Uterus (tissue), 2 donors: ENCODE measurements around the gene ATPAF1.

ENCODE experiments used
- POLR2A ChIP-seq, 2 donors: fragments of 450-650 bp; IDR thresholded peaks; one replicate each; pipeline ENCODE4 v1.6.1; 2016; ENCODE audit warnings: antibody characterized with exemption in 2 of 2, mild to moderate bottlenecking in 1 of 2, moderate library complexity in 1 of 2
- TF ChIP-seq, protein P1 (sequence below), 4 experiments: fragments of 200-600 bp in 2 of 4; fragments of 450-650 bp in 2 of 4; sonication (generic) in 2 of 4; IDR thresholded peaks; one replicate each; pipeline ENCODE4 v1.5.1; 2016 to 2019; ENCODE audit warnings: antibody characterized with exemption in 4 of 4, mild to moderate bottlenecking in 2 of 4, moderate library complexity in 1 of 4

DNA sequence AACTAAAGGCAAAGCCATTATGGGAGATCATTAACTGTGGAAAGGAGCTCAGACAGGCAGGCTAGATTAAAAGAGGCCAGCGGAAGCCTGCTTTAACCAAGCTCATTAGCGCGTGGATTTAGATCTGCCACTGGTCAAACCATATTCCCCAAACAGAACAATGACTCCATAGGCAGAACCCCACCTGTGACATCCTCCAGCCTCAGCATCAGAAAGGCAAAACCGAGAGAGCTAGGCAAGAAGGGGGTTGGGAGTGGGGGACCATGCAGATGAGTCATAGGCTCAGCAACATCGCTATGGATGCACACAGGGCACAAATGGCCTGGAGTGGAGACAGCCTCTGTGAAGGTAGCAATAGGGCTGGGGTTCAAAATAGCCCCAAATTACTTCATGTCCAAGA lies 84.7 kb downstream of the ATPAF1 start:
- TF ChIP-seq, protein P1, sequence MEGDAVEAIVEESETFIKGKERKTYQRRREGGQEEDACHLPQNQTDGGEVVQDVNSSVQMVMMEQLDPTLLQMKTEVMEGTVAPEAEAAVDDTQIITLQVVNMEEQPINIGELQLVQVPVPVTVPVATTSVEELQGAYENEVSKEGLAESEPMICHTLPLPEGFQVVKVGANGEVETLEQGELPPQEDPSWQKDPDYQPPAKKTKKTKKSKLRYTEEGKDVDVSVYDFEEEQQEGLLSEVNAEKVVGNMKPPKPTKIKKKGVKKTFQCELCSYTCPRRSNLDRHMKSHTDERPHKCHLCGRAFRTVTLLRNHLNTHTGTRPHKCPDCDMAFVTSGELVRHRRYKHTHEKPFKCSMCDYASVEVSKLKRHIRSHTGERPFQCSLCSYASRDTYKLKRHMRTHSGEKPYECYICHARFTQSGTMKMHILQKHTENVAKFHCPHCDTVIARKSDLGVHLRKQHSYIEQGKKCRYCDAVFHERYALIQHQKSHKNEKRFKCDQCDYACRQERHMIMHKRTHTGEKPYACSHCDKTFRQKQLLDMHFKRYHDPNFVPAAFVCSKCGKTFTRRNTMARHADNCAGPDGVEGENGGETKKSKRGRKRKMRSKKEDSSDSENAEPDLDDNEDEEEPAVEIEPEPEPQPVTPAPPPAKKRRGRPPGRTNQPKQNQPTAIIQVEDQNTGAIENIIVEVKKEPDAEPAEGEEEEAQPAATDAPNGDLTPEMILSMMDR (IDR thresholded peaks at IDR 0.05): no peak
- TF ChIP-seq POLR2A (IDR thresholded peaks at IDR 0.05): no peak
